ENCODE data around the gene LSAMP.

- TF ChIP-seq ZNF532 (CRISPR knock-in tag; IDR thresholded peaks at IDR 0.05; ENCODE audit: borderline replicate concordance) (no peak), ZNF317 (CRISPR knock-in tag; IDR thresholded peaks at IDR 0.05; ENCODE audit: borderline replicate concordance, low read depth) (no peak)
These were observed 583.2 kb downstream of the LSAMP start for GRCh38 chr3:115862099-115862498.
